GM13977 (cell line): ENCODE measurements around the gene SNAI3.

Source experiments
- DNase-seq: peaks from one replicate; pipeline ENCODE4 v3.0.0; 2012; ENCODE audit warnings: low spot score
- CTCF ChIP-seq: IDR thresholded peaks from 2 replicates; pipeline ENCODE4 v1.5.1; 2012; ENCODE audit warnings: mild to moderate bottlenecking, control low read depth; ENCODE audit not compliant: insufficient read depth; ENCODE audit errors: extremely low read depth, missing control alignments
- in situ Hi-C: fragments of 300-500 bp; cut with MboI; formaldehyde crosslinking; loops from one replicate; pipeline ENCODE4 v1.12.0; 2022; ENCODE audit warnings: low sequenced_read_pairs, low pct_unique_long_range_greater_than_20kb, mixed read lengths, inconsistent platforms; ENCODE audit not compliant: unreplicated experiment

The SNAI3 gene

GRCh38 chr16:88721815-88722755 lies 35.8 kb upstream of the SNAI3 start:
- TF ChIP-seq CTCF: no peak
- no peak for DNase-seq
- in situ Hi-C loops: no loop called here

- in situ Hi-C loops: no loop called here
- DNase-seq: no peak
- no peak for TF ChIP-seq CTCF
These were observed 34.9 kb upstream of the SNAI3 start for GRCh38 chr16:88721236-88721635.

GRCh38 chr16:88720396-88720970 lies 34.2 kb upstream of the SNAI3 start:
- no peak for TF ChIP-seq CTCF
- no peak for DNase-seq
- in situ Hi-C loops: no loop called here

- TF ChIP-seq CTCF: no peak
- DNase-seq: no peak
- in situ Hi-C loops: no loop called here
These were observed 33.6 kb upstream of the SNAI3 start for GRCh38 chr16:88719933-88720296.

- no peak for DNase-seq
- TF ChIP-seq CTCF: no peak
- in situ Hi-C loops: no loop called here
These were observed 33.1 kb upstream of the SNAI3 start for GRCh38 chr16:88719267-88719932.

GRCh38 chr16:88718178-88718577 lies 31.9 kb upstream of the SNAI3 start:
- no peak for TF ChIP-seq CTCF
- in situ Hi-C loops: no loop called here
- no peak for DNase-seq
